Measurements from ENCODE around the gene TUG1.

DNA sequence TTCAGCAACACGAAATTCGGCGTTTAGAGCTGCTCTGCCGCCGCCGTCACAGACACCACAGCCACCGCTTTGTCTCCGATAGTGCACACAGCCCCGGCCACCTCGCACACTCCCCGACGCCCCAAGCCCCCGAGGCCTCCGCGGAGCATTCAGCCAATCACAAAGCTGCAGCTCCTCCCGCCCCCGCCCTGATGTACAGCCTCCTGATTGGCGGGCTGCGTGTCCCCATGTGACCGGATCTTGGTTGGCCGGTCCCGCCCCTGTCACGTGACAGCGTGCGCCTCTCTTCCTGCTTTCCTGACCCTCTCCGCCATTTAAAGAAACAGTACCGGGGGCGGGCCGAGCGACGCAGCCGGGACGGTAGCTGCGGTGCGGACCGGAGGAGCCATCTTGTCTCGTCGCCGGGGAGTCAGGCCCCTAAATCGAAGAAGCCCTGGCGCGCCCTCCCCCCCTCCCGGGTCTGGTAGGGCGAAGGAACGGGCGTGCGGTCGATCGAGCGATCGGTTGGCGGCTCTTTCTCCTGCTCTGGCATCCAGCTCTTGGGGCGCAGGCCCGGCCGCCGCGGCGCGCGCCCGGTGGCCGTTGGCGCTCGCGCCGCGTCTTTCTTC is at the start of gene TUG1:
- TF ChIP-seq, protein P1, sequence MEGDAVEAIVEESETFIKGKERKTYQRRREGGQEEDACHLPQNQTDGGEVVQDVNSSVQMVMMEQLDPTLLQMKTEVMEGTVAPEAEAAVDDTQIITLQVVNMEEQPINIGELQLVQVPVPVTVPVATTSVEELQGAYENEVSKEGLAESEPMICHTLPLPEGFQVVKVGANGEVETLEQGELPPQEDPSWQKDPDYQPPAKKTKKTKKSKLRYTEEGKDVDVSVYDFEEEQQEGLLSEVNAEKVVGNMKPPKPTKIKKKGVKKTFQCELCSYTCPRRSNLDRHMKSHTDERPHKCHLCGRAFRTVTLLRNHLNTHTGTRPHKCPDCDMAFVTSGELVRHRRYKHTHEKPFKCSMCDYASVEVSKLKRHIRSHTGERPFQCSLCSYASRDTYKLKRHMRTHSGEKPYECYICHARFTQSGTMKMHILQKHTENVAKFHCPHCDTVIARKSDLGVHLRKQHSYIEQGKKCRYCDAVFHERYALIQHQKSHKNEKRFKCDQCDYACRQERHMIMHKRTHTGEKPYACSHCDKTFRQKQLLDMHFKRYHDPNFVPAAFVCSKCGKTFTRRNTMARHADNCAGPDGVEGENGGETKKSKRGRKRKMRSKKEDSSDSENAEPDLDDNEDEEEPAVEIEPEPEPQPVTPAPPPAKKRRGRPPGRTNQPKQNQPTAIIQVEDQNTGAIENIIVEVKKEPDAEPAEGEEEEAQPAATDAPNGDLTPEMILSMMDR (IDR thresholded peaks at IDR 0.05): no peak
- no peak for TF ChIP-seq SIN3A (IDR thresholded peaks at IDR 0.05; ENCODE audit: borderline replicate concordance, insufficient read depth, low read depth, low read length)
- peak; percentile 29 for TF ChIP-seq POLR2AphosphoS5 (IDR thresholded peaks at IDR 0.05; ENCODE audit: low read depth, low read length)

Measured in Panc1 (cell line).